SK-N-MC (cell line): ENCODE measurements around the gene FBXL14.

Experiments used
- EZH2 ChIP-seq: fragments of 200-600 bp; sonication (generic); IDR thresholded peaks from one replicate; pipeline ENCODE4 v1.6.1; 2017; ENCODE audit warnings: antibody characterized with exemption
- FOXP2 ChIP-seq: optimal IDR thresholded peaks from 2 replicates; pipeline ENCODE3; 2011; ENCODE audit warnings: mild to moderate bottlenecking, moderate library complexity; ENCODE audit not compliant: insufficient read depth; ENCODE audit errors: extremely low read length, control extremely low read depth
- POLR2AphosphoS5 ChIP-seq: IDR thresholded peaks from 2 replicates; pipeline ENCODE4 v1.6.1; 2012; ENCODE audit warnings: mild to moderate bottlenecking, low read depth, low read length, borderline replicate concordance

- TF ChIP-seq FOXP2 (no peak), EZH2 (no peak), POLR2AphosphoS5 (no peak)
Measured at GRCh38 chr12:1530592-1531152, 63.7 kb downstream of the FBXL14 start.
